ENCODE data around the gene ADARB2. TPM values are rescaled to one million over a fixed set of nuclear protein-coding genes. Genes with fewer than 3 reads are reported as not detected.

ADARB2 gene
- polyA plus RNA-seq, 1 of the 3 experiments (the other 2 are of a cell fraction) = not detected

GRCh38 chr10:1499359-1499957 is 237.9 kb downstream of the ADARB2 start:
- POLR2A ChIA-PET = no interaction called here
- H3K4me3 ChIP-seq (ENCODE audit: low read depth in 2 of 2, low read length in 1 of 2) = no peak overlapping the region
- no peaks in the 10 kb centered on the region for H3K9me2 ChIP-seq
- H3K4me2 ChIP-seq = no peak overlapping the region
- no peaks in the 10 kb centered on the region for H3K79me2 ChIP-seq (ENCODE audit: insufficient read depth)
- no peak overlapping the region for H2AFZ ChIP-seq (ENCODE audit: low read depth)
- peaks cover 18% of the 10 kb centered on the region for H3K9me3 ChIP-seq
- CTCF ChIA-PET = interaction anchor here (1.2 to 1.4 kb wide), 2 partner anchors 23 to 47 kb away, joined by 3 read pairs; no protein-coding TSS in a partner anchor
- no peaks in the 10 kb centered on the region for H4K20me1 ChIP-seq (ENCODE audit: insufficient read depth)
- WGBS (ENCODE audit: low lambda C conversion rate) = 35% methylated on average over 3 of the region's 3 CpGs
- TF ChIP-seq CHD2 (IDR thresholded peaks at IDR 0.05; ENCODE audit: low read length, partially characterized antibody) = no peak
- TF ChIP-seq POLR2AphosphoS5 (IDR thresholded peaks at IDR 0.05; ENCODE audit: low read depth, low read length) = no peak
- no peak for TF ChIP-seq SIN3A (IDR thresholded peaks at IDR 0.05; ENCODE audit: borderline replicate concordance, low read depth, low read length)
- TF ChIP-seq EP300 (IDR thresholded peaks at IDR 0.05; ENCODE audit: borderline replicate concordance in 1 of 2, low read depth in 1 of 2, low read length in 1 of 2) = no peak
- TF ChIP-seq TCF12 (IDR thresholded peaks at IDR 0.05) = no peak
- TF ChIP-seq CTCF (IDR thresholded peaks at IDR 0.05) = no peak
- TF ChIP-seq EZH2phosphoT487 (IDR thresholded peaks at IDR 0.05; ENCODE audit: borderline replicate concordance, low read depth) = no peak
- TF ChIP-seq RFX5 (IDR thresholded peaks at IDR 0.05; ENCODE audit: low read length) = no peak
- TF ChIP-seq GABPA (IDR thresholded peaks at IDR 0.05; ENCODE audit: low read depth) = no peak
- TF ChIP-seq FOSL2 (IDR thresholded peaks at IDR 0.05; ENCODE audit: borderline replicate concordance, low read depth) = no peak
- TF ChIP-seq, protein P1, sequence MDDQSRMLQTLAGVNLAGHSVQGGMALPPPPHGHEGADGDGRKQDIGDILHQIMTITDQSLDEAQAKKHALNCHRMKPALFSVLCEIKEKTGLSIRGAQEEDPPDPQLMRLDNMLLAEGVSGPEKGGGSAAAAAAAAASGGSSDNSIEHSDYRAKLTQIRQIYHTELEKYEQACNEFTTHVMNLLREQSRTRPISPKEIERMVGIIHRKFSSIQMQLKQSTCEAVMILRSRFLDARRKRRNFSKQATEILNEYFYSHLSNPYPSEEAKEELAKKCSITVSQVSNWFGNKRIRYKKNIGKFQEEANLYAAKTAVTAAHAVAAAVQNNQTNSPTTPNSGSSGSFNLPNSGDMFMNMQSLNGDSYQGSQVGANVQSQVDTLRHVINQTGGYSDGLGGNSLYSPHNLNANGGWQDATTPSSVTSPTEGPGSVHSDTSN (IDR thresholded peaks at IDR 0.05) = no peak
- TF ChIP-seq ELF1 (IDR thresholded peaks at IDR 0.05) = no peak
- TF ChIP-seq GATA2 (CRISPR knock-in tag; IDR thresholded peaks at IDR 0.05) = no peak
- no peak for TF ChIP-seq NRF1 (IDR thresholded peaks at IDR 0.05; ENCODE audit: low read depth, low read length)
- TF ChIP-seq, protein P2, sequence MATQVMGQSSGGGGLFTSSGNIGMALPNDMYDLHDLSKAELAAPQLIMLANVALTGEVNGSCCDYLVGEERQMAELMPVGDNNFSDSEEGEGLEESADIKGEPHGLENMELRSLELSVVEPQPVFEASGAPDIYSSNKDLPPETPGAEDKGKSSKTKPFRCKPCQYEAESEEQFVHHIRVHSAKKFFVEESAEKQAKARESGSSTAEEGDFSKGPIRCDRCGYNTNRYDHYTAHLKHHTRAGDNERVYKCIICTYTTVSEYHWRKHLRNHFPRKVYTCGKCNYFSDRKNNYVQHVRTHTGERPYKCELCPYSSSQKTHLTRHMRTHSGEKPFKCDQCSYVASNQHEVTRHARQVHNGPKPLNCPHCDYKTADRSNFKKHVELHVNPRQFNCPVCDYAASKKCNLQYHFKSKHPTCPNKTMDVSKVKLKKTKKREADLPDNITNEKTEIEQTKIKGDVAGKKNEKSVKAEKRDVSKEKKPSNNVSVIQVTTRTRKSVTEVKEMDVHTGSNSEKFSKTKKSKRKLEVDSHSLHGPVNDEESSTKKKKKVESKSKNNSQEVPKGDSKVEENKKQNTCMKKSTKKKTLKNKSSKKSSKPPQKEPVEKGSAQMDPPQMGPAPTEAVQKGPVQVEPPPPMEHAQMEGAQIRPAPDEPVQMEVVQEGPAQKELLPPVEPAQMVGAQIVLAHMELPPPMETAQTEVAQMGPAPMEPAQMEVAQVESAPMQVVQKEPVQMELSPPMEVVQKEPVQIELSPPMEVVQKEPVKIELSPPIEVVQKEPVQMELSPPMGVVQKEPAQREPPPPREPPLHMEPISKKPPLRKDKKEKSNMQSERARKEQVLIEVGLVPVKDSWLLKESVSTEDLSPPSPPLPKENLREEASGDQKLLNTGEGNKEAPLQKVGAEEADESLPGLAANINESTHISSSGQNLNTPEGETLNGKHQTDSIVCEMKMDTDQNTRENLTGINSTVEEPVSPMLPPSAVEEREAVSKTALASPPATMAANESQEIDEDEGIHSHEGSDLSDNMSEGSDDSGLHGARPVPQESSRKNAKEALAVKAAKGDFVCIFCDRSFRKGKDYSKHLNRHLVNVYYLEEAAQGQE (IDR thresholded peaks at IDR 0.05; ENCODE audit: low read depth, low read length) = no peak
- TF ChIP-seq, protein P3, sequence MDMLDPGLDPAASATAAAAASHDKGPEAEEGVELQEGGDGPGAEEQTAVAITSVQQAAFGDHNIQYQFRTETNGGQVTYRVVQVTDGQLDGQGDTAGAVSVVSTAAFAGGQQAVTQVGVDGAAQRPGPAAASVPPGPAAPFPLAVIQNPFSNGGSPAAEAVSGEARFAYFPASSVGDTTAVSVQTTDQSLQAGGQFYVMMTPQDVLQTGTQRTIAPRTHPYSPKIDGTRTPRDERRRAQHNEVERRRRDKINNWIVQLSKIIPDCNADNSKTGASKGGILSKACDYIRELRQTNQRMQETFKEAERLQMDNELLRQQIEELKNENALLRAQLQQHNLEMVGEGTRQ (IDR thresholded peaks at IDR 0.05; ENCODE audit: borderline replicate concordance, low read depth, low read length) = no peak
- no peak for TF ChIP-seq MXI1 (IDR thresholded peaks at IDR 0.05; ENCODE audit: low read depth, low read length)
- no peak for TF ChIP-seq TAF1 (IDR thresholded peaks at IDR 0.05; ENCODE audit: borderline replicate concordance, low read depth, low read length)
- no peaks in the 10 kb centered on the region for H3K27me3 ChIP-seq (ENCODE audit: insufficient read depth)
- H3K4me1 ChIP-seq (ENCODE audit: control insufficient read depth in 1 of 2, insufficient read depth in 2 of 2, low read depth in 1 of 2, low read length in 1 of 2) = no peaks in the 10 kb centered on the region
- peaks cover 18% of the 10 kb centered on the region for H3F3A ChIP-seq (replicated peaks; ENCODE audit: insufficient read depth)
- no peak overlapping the region for H3K9ac ChIP-seq
- no peak for DNase-seq
- no peaks in the 10 kb centered on the region for H3K36me3 ChIP-seq (replicated peaks in 1 of 2; ENCODE audit: control insufficient read depth in 1 of 2, insufficient read depth in 2 of 2, low read length in 1 of 2)
- H3K27ac ChIP-seq (ENCODE audit: low read depth in 2 of 2, low read length in 1 of 2) = no peak overlapping the region
